HG03066 (cell line): ENCODE measurements around the gene DNAI1.

Experiments
- ATAC-seq: cut with Tn5 transposase; IDR thresholded peaks from one replicate; pipeline ENCODE4 v1.9.1; 2021; ENCODE audit warnings: low read depth; ENCODE audit not compliant: unreplicated experiment

The DNAI1 gene

GRCh38 chr9:34555936-34556525, 97.4 kb downstream of the DNAI1 start:
- no peak for ATAC-seq

GRCh38 chr9:34556949-34557348, 98.3 kb downstream of the DNAI1 start:
- no peak for ATAC-seq

GRCh38 chr9:34557426-34558321, 99.1 kb downstream of the DNAI1 start:
- ATAC-seq: no peak

- no peak for ATAC-seq
Measured at GRCh38 chr9:34558364-34558763, 99.8 kb downstream of the DNAI1 start.

- no peak for ATAC-seq
Measured at GRCh38 chr9:34558919-34559623, 100.5 kb downstream of the DNAI1 start.

GRCh38 chr9:34559624-34560455, 101.2 kb downstream of the DNAI1 start:
- no peak for ATAC-seq

- no peak for ATAC-seq
Measured at GRCh38 chr9:34560599-34561214, 102.1 kb downstream of the DNAI1 start.

GRCh38 chr9:34562135-34562745, 103.6 kb downstream of the DNAI1 start:
- no peak for ATAC-seq

- no peak for ATAC-seq
Measured at GRCh38 chr9:34563262-34563661, 104.7 kb downstream of the DNAI1 start.

- no peak for ATAC-seq
Measured at GRCh38 chr9:34564617-34565016, 106.0 kb downstream of the DNAI1 start.

GRCh38 chr9:34565856-34566255, 107.3 kb downstream of the DNAI1 start:
- no peak for ATAC-seq

GRCh38 chr9:34566322-34566721, 107.7 kb downstream of the DNAI1 start:
- no peak for ATAC-seq

- no peak for ATAC-seq
Measured at GRCh38 chr9:34566972-34567371, 108.4 kb downstream of the DNAI1 start.

GRCh38 chr9:34568133-34568532, 109.5 kb downstream of the DNAI1 start:
- ATAC-seq: no peak

GRCh38 chr9:34568774-34569173, 110.2 kb downstream of the DNAI1 start:
- no peak for ATAC-seq

GRCh38 chr9:34570376-34570775, 111.8 kb downstream of the DNAI1 start:
- no peak for ATAC-seq
